HepG2 (cell line): ENCODE data around the gene HSF4. TPM values are rescaled to one million over a fixed set of nuclear protein-coding genes. Genes with fewer than 3 reads are reported as not detected.

Source experiments
- ATAC-seq: fragments of 200-7000 bp; cut with Tn5 transposase; 3 replicates; pipeline ENCODE4 v1.9.1; 2020; ENCODE audit warnings: mild to moderate bottlenecking, moderate library complexity
- BruUV-seq: library from RNA; stranded (reverse); fragments of 400-500 nt; replicated peaks from 2 replicates; lab custom pipeline; 2021; lab: Mats Ljungman, UMichigan
- CTCF ChIA-PET: fragments of 300-600 bp; formaldehyde crosslinking; extraction: SDS; loops from one replicate; lab custom pipeline; 2021; ENCODE audit warnings: low total read pairs, inconsistent platforms, low intra/inter-chr PET ratio; lab: Yijun Ruan, JAX
- POLR2A ChIA-PET: fragments of 350-600 bp; sonication (Branson Sonifier 250); formaldehyde crosslinking; loops from one replicate; lab custom pipeline; 2020; ENCODE audit warnings: antibody characterized with exemption, inconsistent platforms; lab: Yijun Ruan, JAX
- DNase-seq: peaks from one replicate; pipeline ENCODE4 v3.0.0-alpha.2; 2015; ENCODE audit warnings: low spot score
- FAIRE-seq: peaks from 3 replicates; lab custom pipeline; 2011; peaks lifted over from hg19 to GRCh38; lab: Jason Lieb, UNC
- H2AFZ ChIP-seq: one replicate; pipeline ENCODE4 v1.6.1; 2011; ENCODE audit warnings: low read length, inconsistent platforms
- H3K27ac ChIP-seq: fragments of 300-600 bp; 3 replicates; pipeline ENCODE4 v1.8.0; 2011; ENCODE audit warnings: mixed run types, mild to moderate bottlenecking, mixed read lengths, low read length, inconsistent platforms; ENCODE audit not compliant: insufficient read depth; ENCODE audit errors: extremely low read length
- H3K27me3 ChIP-seq, 2 experiments: fragments of 200-600 bp in 1 of 2; 2 replicates in 1 of 2; 3 replicates in 1 of 2; pipeline versions ENCODE4 v1.6.0 to v1.8.0; 2011; ENCODE audit warnings: low read length in 2 of 2, mild to moderate bottlenecking in 2 of 2, moderate library complexity in 2 of 2, inconsistent platforms in 1 of 2; ENCODE audit not compliant: insufficient read depth in 2 of 2, control insufficient read depth in 1 of 2
- H3K36me3 ChIP-seq, 2 experiments: fragments of 200-600 bp in 1 of 2; replicated peaks in 1 of 2; 2 replicates in 1 of 2; 3 replicates in 1 of 2; pipeline versions ENCODE4 v1.5.1 to v1.8.0; 2011; ENCODE audit warnings: low read length in 2 of 2, inconsistent platforms in 1 of 2; ENCODE audit not compliant: insufficient read depth in 2 of 2, control insufficient read depth in 1 of 2
- H3K4me1 ChIP-seq: 2 replicates; pipeline ENCODE4 v1.5.1; 2012; ENCODE audit warnings: low read length, inconsistent platforms; ENCODE audit not compliant: insufficient read depth
- H3K4me2 ChIP-seq: 2 replicates; pipeline ENCODE4 v1.6.0; 2011; ENCODE audit warnings: low read depth, low read length, inconsistent platforms
- H3K4me3 ChIP-seq, 3 experiments: fragments of 200-600 bp in 1 of 3; sonication (generic), shearing (Covaris generic) in 1 of 3; replicated peaks in 1 of 3; 2 replicates each; pipeline ENCODE4 v1.5.1; 2011 to 2016; ENCODE audit warnings: low read length in 3 of 3, inconsistent platforms in 2 of 3, low read depth in 2 of 3, mild to moderate bottlenecking in 2 of 3, control low read depth in 1 of 3, mixed read lengths in 1 of 3; ENCODE audit not compliant: insufficient read depth in 1 of 3
- H3K79me2 ChIP-seq: one replicate; pipeline ENCODE4 v1.6.1; 2011; ENCODE audit warnings: low read length, inconsistent platforms; ENCODE audit not compliant: insufficient read depth
- H3K9ac ChIP-seq: 2 replicates; pipeline ENCODE4 v1.6.0; 2011; ENCODE audit warnings: mild to moderate bottlenecking, low read depth, low read length, inconsistent platforms; ENCODE audit not compliant: insufficient read depth
- H3K9me3 ChIP-seq: 2 replicates; pipeline ENCODE4 v1.5.1; 2012; ENCODE audit warnings: mild to moderate bottlenecking, low read length
- H4K20me1 ChIP-seq: 2 replicates; pipeline ENCODE4 v1.6.0; 2011; ENCODE audit warnings: inconsistent platforms, mild to moderate bottlenecking, low read length, moderate library complexity; ENCODE audit not compliant: insufficient read depth
- MTF2 ChIP-seq: sonication (generic); formaldehyde crosslinking; IDR thresholded peaks from 2 replicates; pipeline ENCODE4 v1.5.0; 2020; ENCODE audit warnings: missing genetic modification reagents, borderline replicate concordance
- PCBP2 ChIP-seq: fragments of 200-400 bp; formaldehyde crosslinking; optimal IDR thresholded peaks from 2 replicates; pipeline ENCODE3; 2018; ENCODE audit warnings: low read length, low read depth; ENCODE audit not compliant: poor library complexity, severe bottlenecking
- RXRA ChIP-seq: sonication (generic); formaldehyde crosslinking; IDR thresholded peaks from 2 replicates; pipeline ENCODE4 v1.5.1; 2020; ENCODE audit warnings: missing genetic modification reagents
- SMAD9 ChIP-seq: sonication (generic); formaldehyde crosslinking; IDR thresholded peaks from 2 replicates; pipeline ENCODE4 v1.5.1; 2020; ENCODE audit warnings: mild to moderate bottlenecking, missing genetic modification reagents
- ZBTB33 ChIP-seq: sonication (generic); formaldehyde crosslinking; IDR thresholded peaks from 2 replicates; pipeline ENCODE4 v1.4.0; 2020; ENCODE audit warnings: missing genetic modification reagents
- ZNF7 ChIP-seq: IDR thresholded peaks from 2 replicates; pipeline ENCODE4 v1.6.1; 2016; ENCODE audit warnings: missing biosample characterization, missing genetic modification reagents
- ZNF891 ChIP-seq: sonication (generic); formaldehyde crosslinking; IDR thresholded peaks from 2 replicates; pipeline ENCODE4 v1.5.0; 2020; ENCODE audit warnings: mild to moderate bottlenecking, missing genetic modification reagents
- WGBS: methylation state at CpG from one replicate; pipeline ENCODE4 v1.1.6; 2017; ENCODE audit warnings: low lambda C conversion rate; 5-methylcytosine and 5-hydroxymethylcytosine counted together
- in situ Hi-C: cut with HindIII; loops from 2 replicates; pipeline ENCODE4 v1.10.0; 2017; ENCODE audit warnings: low pct_unique_long_range_greater_than_20kb; ENCODE audit not compliant: extremely low pct_ligation_motif_present
- intact Hi-C: fragments of 100-400 bp; cut with micrococcal nuclease; formaldehyde crosslinking; loops from one replicate; pipeline ENCODE4 v1.10.0; 2022; ENCODE audit not compliant: unreplicated experiment
- polyA plus RNA-seq, 8 experiments: library from polyadenylated mRNA; depleted of rRNA in 3 of 8; stranded (reverse) in 7 of 8; unstranded in 1 of 8; fragments of >200 nt; fragmentation: Illumina TruSeq in 4 of 8; extraction: Trizol in 4 of 8; gene quantifications; 2 replicates each; pipeline versions ENCODE4 v1.2.1 to v1.2.3, GENCODE V29; 2011 to 2016; ENCODE audit warnings: low read depth in 4 of 8, missing spikeins in 1 of 8, mixed read lengths in 1 of 8; ENCODE audit not compliant: insufficient read depth in 1 of 8
- total RNA-seq, 5 experiments: library from RNA; depleted of rRNA; stranded (reverse); fragments of >200 nt; fragmentation: Illumina TruSeq; extraction: Trizol; gene quantifications; 2 replicates each; pipeline ENCODE4 v1.2.3, GENCODE V29; 2016; ENCODE audit warnings: low read depth in 1 of 5

The HSF4 gene
- total and polyA plus RNA-seq, 2 of the 13 experiments (the other 11 are each of a cell fraction or from before 2014, with no cell fraction given): 3.5 to 16.9 TPM

GRCh38 chr16:67163999-67164558 lies 466 bp upstream of the HSF4 start:
- ChIA-PET POLR2A (no interaction called here), CTCF (no interaction called here)
- no peak overlapping the region for H2AFZ ChIP-seq
- FAIRE-seq (no peak), ATAC-seq (no peak)
- no peak overlapping the region; the same call in 1 of the 2 replicates for H3K9ac ChIP-seq
- WGBS: 82% methylated on average over 33 of the region's 34 CpGs
- H3K79me2 ChIP-seq: no peaks in the 10 kb centered on the region
- no peaks in the 10 kb centered on the region for H4K20me1 ChIP-seq
- no peaks in the 10 kb centered on the region for H3K36me3 ChIP-seq
- H3K27me3 ChIP-seq: peaks cover 9 to 38% of the 10 kb centered on the region in 2 experiments
- intact Hi-C loops: no loop called here
- H3K27ac ChIP-seq: no peak overlapping the region
- 0 out of 2 replicates have a peak overlapping the region, but pooled peaks have one; percentile 80 for H3K4me2 ChIP-seq
- no TSS peak for BruUV-seq
- no peak for TF ChIP-seq SMAD9 (CRISPR knock-in tag)
- no peak for TF ChIP-seq MTF2
- no peak for TF ChIP-seq ZNF891 (CRISPR knock-in tag)
- peak; percentile 32; the same call in 1 of the 2 replicates for TF ChIP-seq ZBTB33 (CRISPR knock-in tag)
- TF ChIP-seq PCBP2: peak; percentile 59
- 0 out of 2 replicates have a peak, but pooled peaks have one; percentile 40 for TF ChIP-seq RXRA (CRISPR knock-in tag)
- no peak for TF ChIP-seq ZNF7 (CRISPR knock-in tag)
- TF ChIP-seq, all 625 proteins: peak for 3
- DNase-seq: no peak
- Histone ChIP-seq H3K9me3 (no peaks in the 10 kb centered on the region), H3K4me3 (no peak overlapping the region), H3K4me1 (peaks cover 39% of the 10 kb centered on the region)
- in situ Hi-C loops: no loop called here
